Stimulated activated CD4-positive, alpha-beta T cell treated with anti-CD3 and anti-CD28 coated beads, Interleukin-15, amount 100 ng/mL, for 48 hours (primary cell): ENCODE measurements around the gene ARHGAP40.

Experiments
- DNase-seq, 2 donors: peaks; one replicate each; pipeline ENCODE4 v3.0.0-alpha.2; 2020; ENCODE audit warnings: low read depth in 2 of 2

Gene ARHGAP40

DNA sequence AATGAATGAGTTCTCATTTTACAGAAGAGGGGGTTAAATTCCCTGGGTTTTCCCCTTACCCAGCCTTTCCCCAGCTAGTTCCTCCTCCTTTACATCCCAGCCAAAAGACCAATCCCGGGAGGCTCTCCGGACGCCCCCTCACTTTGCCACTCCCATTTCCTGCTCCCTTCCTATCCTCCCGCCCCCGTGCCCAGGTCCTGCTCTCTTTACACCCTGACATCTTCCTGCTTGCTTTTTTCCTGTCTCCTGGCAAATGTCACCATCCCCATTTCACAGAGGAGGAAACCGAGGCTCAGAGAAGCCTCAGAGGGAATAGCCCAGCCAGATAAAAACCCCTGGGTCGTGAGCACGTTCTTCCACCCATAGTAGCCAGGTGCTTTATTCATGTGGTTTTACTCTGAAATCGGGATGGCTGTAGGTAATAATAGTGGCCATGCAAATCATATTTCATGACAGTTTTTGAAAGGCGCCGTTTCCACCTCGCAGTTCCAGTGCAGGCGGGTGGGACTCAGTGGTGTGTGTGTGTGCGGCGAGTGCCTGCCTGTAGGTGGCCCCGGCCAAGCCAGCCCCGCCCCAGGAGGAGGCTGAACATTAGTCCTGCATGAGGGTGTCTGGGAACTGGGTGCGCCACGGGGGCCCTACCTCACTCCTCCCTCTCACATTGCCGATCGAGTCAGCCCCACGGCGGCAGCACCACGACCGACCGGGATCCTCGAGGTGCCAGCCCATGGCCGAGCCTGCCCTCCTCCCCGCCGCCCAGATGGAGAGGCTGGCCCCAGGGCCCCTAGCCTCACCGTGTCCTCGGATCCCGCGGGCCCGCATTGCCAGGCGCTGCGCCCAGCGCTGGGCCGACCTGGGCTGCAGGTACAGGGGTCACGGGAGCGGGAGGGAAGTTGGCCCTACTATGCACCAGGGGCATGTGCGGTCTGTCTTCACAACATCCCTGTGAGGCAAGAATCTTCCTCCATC is at the start of gene ARHGAP40:
TSS of gene ARHGAP40 (plus strand) at position 594 of the 969 bp plus-strand sequence.
- peak; percentile 4 to 12 for DNase-seq

DNA sequence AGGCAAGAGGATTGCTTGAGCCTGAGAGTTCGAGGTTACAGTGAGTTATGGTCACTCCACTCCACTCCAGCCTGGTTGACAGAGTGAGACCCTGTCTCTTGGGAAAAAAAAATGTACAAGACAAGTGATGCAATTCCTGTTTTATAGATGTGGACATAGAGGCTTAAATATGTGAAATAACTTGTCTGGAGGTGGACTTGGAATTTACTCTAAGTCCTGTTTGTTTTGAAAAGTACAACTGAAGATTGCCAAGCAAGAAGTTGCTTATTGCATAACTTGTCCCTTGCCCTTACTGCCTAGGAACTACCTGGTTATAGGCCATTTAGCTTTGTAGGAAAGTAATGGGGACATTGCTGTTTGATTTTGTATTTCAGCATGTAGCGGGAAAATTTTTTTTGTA is 46.6 kb upstream of the ARHGAP40 start:
- DNase-seq, result no peak

DNA sequence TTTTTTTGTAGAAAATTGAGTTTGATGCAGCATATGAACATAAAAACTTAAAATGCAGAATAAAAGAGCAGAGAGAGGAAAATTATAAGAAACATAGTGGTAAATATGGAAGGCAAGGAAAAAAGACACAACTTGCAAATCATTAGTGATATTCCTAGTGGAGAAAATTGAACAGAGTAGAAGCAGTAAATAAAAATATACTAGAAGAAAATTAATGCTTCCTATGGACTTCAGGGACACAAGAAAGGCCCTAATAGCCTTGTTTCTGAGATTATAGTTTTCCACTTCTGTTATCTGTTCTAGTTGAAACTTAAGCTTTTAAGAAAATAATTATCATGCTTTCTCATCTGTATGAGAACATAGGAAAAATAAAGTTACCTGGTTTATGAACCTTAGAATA is 46.2 kb upstream of the ARHGAP40 start:
- DNase-seq, result no peak

DNA sequence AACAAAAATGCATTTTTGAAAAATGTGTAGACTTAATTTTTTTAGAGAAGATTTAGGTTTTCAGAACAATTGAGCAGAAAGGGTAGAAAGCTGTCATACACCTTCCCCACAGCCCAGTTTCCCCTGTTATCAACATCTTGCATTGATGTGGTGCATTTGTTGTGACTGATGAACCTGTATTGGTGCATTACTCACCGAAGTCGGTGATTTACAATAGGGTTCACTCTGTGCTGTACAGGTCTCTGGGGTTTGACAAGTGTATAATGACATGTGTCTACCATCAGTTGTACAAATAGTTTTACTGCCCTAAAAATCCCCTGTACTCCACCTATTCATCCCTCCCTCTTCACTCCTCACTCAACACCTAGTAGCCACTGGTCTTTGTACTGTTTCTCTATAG is 44.4 kb upstream of the ARHGAP40 start:
- no peak for DNase-seq

DNA sequence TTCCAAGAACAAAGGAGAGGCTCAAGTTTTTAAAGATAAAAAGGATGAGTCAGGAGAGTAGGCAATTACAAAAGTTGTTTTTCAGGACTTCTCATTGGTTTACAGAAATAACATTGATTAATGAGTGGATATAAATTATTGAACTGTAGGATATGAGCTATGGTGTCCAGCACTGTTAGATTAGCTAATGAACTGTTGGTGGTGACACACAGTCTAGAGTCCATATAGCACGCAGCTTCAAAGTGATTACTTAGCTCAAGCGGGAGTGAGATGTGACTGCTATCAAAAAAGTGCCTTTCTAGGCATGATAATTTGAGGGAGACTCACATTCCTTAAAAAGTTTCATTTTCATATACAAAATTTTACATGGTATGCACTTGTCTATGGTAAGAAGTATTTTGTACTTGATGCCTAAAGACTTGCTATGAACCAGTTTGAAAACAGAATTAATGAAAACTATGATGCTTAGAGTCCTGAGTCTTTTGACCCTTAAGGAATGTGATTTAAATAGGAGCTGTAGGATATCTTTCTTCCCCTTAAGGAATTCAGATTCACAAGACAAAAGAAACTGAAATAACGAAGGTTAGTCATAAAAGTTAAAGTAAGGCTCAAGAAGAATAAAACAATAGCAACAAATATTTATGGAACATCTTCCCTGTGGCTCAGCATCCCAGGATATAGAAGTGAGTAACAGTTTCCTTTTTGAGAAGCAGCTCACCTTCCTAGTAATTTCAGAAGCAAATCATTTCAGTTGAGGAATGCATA is 42.8 kb upstream of the ARHGAP40 start:
- DNase-seq, result no peak

DNA sequence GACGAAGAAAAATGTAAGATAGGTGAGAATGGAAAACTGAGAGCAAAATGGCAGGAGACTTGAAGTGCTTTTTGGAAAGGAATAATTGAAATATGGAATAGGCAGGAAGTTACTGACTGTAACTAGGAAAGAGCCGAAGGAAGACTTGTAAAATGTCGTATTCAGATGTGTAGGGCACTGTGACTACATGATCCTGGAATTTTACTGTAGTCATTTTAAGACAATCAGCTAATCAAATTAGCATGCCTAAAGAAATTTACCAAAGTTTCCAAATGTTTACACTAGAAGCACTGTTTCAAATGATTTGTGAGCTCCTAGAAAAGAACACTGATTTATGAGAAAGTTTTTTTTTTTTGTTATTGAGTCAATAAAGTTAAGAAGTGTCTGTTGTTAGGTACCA is 41.8 kb upstream of the ARHGAP40 start:
- no peak for DNase-seq

DNA sequence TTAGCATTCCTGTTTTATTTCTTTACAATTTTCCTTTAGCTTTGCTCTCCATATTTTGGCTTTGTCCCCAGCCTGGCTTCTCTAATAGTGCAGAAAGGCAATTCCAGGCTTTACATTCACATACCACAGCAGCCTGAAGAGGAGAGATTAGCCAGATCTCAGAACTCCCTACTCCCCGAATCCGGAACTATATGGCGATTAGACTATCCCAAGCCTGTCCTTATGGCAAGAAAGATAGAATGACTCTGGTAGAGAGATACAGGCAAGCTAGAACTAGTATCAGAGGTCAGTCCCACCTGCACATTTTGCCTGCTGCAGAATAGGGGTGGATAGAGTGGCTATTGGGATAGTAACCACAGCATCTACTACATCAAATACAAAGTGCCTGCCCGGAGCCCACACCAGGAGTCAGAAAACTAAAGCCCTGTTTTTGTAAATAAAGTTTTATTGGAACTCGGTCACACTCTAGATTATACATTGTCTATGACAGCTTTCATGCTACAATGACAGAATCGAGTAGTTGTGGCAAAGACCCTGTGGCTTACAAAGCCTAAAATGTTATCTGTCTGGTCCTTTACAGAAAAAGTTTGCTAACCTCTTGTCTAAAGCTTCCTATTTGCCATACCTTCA is 37.7 kb upstream of the ARHGAP40 start:
- no peak for DNase-seq

DNA sequence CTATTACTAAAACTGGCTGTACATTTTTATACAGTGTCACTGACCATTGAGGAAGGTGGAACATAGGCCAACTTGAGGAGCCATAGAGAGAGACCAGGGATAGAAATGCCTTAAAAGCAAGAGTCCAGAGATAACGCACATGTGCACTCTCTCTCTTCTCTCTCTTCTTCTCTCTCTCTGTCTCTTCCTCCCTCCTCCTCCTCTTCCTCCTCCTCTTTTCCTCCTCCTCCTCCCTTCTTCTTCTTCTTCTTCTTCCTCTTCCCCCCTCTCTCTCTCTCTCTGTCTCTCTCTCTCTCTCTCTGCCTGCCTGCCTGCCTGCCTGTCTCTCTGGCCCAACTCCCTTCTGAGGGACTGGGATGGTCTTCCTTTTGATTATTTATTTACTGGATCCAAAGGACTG is 36.9 kb upstream of the ARHGAP40 start:
- no peak for DNase-seq

DNA sequence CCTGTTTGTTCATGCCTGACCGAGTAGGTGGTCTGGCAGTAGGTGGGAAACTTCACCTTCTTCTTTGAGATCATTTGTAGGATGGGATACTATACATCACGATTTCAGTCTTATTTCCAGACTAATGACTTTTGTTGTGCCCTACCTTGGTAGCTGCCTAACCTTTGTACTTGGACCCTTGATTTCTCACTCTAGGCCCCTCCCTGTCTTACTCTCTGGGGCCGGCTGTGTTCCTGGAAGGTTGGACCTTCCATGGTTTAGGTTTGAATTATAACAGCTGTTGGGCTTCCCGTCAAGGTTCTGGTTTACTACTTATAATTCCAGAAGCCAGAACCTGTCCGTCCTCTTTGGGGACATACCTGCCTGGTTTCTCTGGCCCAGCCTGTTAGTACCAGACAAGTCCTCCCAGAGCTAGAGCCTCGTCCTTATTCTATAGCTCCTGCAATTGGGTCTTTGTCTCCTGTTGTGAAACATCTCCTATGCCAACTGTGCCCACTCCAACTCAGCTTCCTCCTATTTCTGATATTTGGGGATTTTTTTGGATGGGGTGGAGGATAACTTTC is 35.5 kb upstream of the ARHGAP40 start:
- DNase-seq, result no peak

DNA sequence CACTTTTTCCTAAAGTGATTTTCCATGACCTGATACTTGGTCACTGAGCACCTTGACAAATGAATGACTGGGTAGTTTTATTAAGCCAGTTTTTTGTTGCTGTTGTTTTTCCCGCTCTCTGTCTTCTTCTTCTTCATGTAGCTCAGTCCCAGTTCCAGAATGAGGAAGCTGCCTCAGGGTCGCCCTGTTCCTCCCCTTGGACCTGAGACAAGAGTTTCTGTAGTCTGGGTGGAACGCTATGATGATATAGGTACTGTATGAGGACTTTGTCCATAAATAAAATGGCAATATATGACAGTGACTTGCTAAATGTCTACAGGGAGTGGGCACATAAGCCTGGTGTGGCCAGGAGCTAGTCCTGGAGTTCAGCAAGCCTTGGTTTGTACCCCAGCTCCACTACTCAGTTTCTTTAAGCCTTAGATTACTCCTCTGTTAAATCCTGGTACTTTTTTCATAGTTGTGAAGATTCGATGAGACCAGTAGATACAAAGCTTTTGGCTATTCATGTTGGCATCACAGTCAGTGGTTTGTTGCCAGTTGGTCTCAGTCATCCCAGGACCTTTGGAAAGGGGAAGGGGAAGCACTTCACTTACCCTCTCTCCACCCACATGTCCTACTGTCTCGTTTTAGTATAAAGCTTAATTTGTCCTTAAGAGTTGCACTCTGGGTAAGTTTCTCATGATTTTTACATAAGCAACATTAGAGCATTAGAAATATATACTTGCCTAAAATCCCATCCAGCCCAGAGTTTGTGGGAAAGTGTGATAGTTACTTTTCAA is 31.7 kb upstream of the ARHGAP40 start:
- no peak for DNase-seq

DNA sequence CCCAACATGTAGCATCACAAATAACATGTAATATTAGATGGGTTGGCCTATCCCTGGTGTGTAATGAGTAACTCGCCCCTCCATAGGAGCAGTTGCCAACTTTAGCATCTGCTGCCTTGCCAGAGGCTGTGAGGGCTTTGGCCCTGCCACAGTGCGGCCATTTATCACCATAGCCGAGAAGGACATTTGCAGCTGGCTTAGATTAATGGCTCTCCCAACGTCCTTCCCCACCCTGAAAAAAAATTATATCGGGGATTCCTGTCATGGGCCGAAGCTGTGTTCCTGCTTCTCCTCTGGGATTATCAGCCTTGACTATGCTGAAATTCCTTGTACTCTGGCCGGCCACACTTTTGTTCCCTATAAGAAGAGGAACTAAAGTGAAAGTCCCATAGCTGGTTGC is 28.2 kb upstream of the ARHGAP40 start:
- DNase-seq, result no peak

DNA sequence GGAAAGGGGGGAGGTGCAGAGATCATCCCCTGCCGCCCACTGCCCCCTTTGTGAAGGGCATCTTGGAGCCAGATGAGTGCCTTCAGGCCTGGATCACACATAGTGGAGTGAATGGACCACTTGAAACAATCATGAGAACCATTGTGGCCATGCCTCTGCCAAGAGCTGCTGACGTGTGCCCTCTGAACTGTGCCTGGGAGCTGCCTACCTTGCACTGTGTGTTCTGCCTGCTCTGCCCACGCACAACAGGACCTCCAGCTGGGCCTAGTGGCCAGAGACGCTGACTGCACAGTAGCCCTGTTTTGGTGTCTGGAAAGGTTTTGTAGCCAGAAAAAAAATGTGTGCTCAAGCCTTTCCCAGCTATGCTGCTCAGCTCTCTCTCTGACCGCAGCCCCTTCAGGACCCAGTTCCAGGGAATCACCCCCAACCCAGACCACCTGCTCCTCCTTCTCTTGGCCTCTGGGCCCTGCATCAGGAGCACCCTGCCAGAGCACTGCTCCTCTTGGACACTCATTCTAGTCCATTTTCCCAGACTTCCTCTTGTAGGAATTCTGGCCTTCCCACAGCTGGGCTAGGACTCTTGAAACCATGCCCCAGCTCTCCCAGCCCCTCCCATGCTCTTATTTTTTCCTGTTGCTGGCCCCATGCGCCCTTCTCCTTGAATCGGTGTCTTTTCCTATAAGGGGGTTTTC is 22.2 kb upstream of the ARHGAP40 start:
- DNase-seq, result no peak

DNA sequence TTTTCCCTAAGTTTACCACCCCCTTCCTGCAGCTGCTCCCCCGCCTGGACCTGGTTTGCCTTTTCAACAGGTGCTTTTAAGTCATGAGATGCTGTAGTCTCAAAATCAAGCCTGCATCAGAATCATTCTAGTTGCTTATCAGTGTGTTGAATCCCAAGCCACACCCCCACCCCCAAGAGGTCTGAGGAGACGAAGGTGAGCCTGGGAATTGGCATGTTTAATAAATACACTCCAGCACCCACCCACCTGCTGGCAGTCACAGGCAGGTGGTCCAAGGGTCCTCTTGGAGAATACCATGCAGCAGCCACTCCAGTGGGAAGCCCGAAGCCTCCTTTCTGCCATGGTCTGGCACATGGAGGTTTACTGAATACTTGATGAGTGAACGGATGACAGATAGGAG is 21.7 kb upstream of the ARHGAP40 start:
- no peak for DNase-seq

DNA sequence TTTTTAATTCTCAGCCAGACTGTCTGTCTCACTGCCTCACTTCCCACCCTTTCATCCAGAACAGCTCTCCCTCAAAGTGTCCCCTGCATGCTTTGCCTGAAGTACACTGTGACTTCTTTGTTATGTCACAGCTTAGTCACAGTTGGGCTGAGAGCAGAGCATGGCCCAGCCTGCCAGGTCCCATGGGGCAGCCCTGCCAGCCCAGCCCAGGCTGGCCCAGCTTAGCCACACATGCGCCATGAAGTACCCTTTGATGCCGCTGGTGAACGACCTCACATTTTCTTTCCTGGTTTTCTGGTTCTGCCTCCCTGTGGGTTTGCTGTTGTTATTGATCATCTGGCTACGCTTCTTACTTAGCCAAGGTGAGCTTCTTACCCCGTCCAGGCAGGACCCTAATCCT is 20.6 kb upstream of the ARHGAP40 start, which contains the start of gene ADIG:
TSS of gene ADIG (plus strand) at position 185 of the 400 bp plus-strand sequence. CDS start at position 239, 54 bp downstream.
- DNase-seq, result no peak

DNA sequence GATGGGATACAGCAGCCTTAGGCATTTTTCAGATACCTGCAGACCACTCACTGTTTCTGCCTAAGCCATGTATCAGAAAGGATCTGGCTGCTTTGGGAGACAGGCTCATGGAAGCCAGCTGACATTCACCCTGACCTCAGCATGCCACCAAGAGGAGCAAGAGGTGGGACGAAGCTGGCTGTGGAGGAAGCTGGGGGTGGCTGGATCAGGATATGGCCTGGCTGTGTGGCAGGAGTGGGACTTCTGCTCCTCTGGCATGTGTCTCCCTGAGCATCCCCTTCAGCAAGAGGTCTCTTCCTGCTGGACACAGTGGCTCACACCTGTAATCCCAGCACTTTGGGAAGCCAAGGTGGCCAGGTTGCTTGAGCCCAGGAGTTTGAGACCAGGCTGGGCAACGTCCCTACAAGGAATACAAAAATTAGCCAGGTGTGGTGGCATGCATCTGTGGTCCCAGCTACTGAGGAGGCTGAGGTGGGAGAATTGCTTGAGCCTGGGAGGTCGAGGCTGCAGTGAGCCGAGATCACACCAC is 19.7 kb upstream of the ARHGAP40 start:
- DNase-seq, result no peak

DNA sequence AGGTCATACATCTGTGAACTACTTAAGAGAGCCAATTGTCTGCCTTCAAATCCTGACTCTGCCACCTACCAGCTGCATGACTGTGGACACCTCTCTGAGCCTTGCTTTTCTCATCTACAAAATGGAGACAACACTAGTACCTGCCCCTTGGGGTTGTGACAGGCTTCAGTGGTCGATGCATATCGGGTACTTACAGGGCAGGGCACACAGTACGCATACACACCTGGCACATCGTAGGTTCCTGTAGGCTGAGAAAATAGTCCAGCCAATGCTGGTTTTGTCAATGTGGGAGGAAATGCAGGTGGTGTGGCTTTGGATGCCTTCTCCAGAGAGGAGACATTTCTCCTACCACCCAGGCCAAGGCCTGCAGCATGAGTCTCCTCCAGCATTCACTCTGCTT is 18.3 kb upstream of the ARHGAP40 start:
- DNase-seq, result no peak

DNA sequence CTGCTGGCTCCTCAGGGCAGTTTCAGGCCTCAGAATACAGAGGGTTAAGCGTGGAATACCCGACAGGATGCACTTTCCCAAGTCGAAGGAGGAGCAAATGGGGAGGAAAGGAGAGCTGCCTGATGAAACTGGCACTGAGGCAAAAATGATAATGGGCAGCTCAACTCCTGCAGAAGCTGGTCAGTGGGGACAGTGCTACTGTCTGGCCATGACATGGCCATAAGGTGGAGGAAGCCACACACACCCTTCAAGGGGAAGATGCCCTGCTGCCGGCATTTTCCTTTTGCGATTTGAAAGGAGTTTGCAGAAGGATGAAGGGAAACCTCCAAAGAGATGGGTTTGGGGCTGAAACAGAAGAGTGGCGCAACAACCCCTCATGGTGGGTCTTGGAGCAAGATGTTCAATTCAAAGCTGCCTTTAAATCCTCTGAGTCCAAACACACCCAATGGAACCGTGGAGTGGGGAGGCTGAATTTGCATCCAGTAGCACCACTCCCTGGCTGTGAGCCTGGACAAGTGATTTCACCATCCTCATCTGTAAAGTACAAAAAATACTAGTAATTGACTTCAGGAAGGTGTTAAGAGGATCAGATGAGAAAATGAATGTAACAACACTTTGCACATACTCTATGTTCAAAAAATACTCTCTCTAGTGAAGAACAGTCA is 17.4 kb upstream of the ARHGAP40 start:
- DNase-seq, result no peak

DNA sequence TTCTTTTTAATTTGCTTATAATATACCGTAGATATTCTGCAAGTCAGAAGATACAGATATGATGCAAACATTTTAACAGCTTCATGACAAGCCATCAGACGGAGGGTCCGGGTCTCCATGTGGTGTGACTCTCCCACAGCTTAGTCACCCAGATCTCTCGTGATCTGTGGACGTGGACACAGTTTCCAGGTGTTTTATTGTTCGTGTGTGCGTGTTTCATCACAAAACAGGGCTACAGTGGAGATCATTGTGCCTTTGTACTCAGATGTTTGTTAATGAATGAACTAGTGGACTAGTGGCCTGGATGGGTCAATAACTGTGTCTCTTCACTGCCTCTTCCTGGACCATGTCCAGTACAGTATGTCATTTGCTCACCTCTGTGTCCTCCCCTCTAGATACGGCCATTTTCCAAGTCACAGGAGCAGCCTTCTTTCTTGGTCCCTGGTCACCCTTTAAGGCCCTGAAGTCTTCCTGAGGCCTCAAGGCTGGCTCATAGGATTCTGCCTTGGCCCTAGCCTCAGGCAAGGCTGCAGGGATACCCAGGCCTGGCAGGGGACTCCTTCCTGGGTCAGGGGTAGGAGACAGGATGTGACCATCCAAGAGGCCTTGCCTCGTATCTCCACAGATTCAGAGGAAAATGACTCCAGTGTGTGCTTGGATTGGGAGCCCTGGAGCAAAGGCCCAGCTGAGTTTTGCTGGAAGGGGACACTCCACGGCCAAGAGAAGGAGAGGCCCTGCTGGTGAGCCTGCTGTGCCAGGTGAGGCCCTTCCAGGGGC is 16.0 kb upstream of the ARHGAP40 start:
- DNase-seq, result no peak

DNA sequence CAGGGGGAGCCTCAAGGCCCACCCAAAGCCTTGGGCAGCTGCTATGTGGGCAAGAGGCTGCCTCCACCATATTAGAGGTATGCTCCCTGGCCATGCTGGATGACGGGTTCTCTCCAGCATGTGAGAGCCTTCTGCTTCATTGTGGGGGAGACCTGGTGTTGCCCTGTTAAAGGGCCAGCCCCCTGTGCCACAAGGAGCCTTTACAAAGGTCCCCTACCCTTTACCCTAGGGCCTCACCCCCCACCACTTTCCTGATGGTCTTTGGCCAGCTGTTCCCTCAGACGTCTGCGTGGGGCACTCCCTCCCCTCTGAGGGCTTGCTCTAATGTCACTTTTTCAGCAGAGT is 15.5 kb upstream of the ARHGAP40 start:
- no peak for DNase-seq
